ENCODE data around the gene COLEC12. TPM values are rescaled to one million over a fixed set of nuclear protein-coding genes. Genes with fewer than 3 reads are reported as not detected.
A peak's percentile ranks its signal among the peaks of the same experiment; 100 is the strongest.

The COLEC12 gene
- total RNA-seq, 6 experiments from 2014 or later = 0.05 to 0.21 (median 0.15) TPM; not detected in 1

- H3K9me3 Mint-ChIP-seq = no peaks in the 10 kb centered on the region
- DNase-seq = no peak
- H3K36me3 Mint-ChIP-seq (ENCODE audit: low read depth) = no peaks in the 10 kb centered on the region
- peaks cover 14% of the 10 kb centered on the region for H3K27me3 Mint-ChIP-seq (ENCODE audit: insufficient read depth)
- TF ChIP-seq CTCF (IDR thresholded peaks at IDR 0.05) = peak; percentile 30
- peaks cover 13% of the 10 kb centered on the region for H3K4me1 Mint-ChIP-seq (ENCODE audit: low read depth)
- no peak overlapping the region for H3K27ac Mint-ChIP-seq
- H3K4me3 Mint-ChIP-seq = no peak overlapping the region
Observed at GRCh38 chr18:389658-390357, 110.7 kb downstream of the COLEC12 start.

- no peak overlapping the region for H3K4me3 Mint-ChIP-seq
- no peak overlapping the region for H3K27ac Mint-ChIP-seq
- TF ChIP-seq CTCF (IDR thresholded peaks at IDR 0.05) = no peak
- DNase-seq = no peak
- peaks cover 12% of the 10 kb centered on the region; the same call in 1 of the 2 replicates for H3K36me3 Mint-ChIP-seq (ENCODE audit: low read depth)
- peaks cover 26% of the 10 kb centered on the region for H3K27me3 Mint-ChIP-seq (ENCODE audit: insufficient read depth)
- H3K4me1 Mint-ChIP-seq (ENCODE audit: low read depth) = peaks cover 4% of the 10 kb centered on the region
- peaks cover 11% of the 10 kb centered on the region for H3K9me3 Mint-ChIP-seq
Observed at GRCh38 chr18:388200-388599, 112.3 kb downstream of the COLEC12 start.

- peaks cover 13% of the 10 kb centered on the region; the same call in 1 of the 2 replicates for H3K36me3 Mint-ChIP-seq (ENCODE audit: low read depth)
- H3K27me3 Mint-ChIP-seq (ENCODE audit: insufficient read depth) = peaks cover 26% of the 10 kb centered on the region
- DNase-seq = no peak
- H3K4me3 Mint-ChIP-seq = no peak overlapping the region
- H3K9me3 Mint-ChIP-seq = peaks cover 12% of the 10 kb centered on the region
- no peak for TF ChIP-seq CTCF (IDR thresholded peaks at IDR 0.05)
- peaks cover 8% of the 10 kb centered on the region for H3K4me1 Mint-ChIP-seq (ENCODE audit: low read depth)
- no peak overlapping the region for H3K27ac Mint-ChIP-seq
Observed at GRCh38 chr18:386994-387393, 113.5 kb downstream of the COLEC12 start.

GRCh38 chr18:384897-385296 is 115.6 kb downstream of the COLEC12 start:
- Mint-ChIP-seq H3K4me1 (ENCODE audit: low read depth) (peaks cover 8% of the 10 kb centered on the region), H3K9me3 (peaks cover 12% of the 10 kb centered on the region), H3K36me3 (ENCODE audit: low read depth) (peaks cover 13% of the 10 kb centered on the region; the same call in 1 of the 2 replicates), H3K27ac (no peak overlapping the region), H3K4me3 (no peak overlapping the region), H3K27me3 (ENCODE audit: insufficient read depth) (peaks cover 26% of the 10 kb centered on the region)
- no peak for DNase-seq
- no peak for TF ChIP-seq CTCF (IDR thresholded peaks at IDR 0.05)

GRCh38 chr18:383135-383534 is 117.4 kb downstream of the COLEC12 start:
- no peak for DNase-seq
- peaks cover 33% of the 10 kb centered on the region for H3K27me3 Mint-ChIP-seq (ENCODE audit: insufficient read depth)
- no peak for TF ChIP-seq CTCF (IDR thresholded peaks at IDR 0.05)
- H3K9me3 Mint-ChIP-seq = peaks cover 12% of the 10 kb centered on the region
- peaks cover 8% of the 10 kb centered on the region for H3K4me1 Mint-ChIP-seq (ENCODE audit: low read depth)
- no peak overlapping the region for H3K4me3 Mint-ChIP-seq
- no peak overlapping the region for H3K27ac Mint-ChIP-seq
- peaks cover 13% of the 10 kb centered on the region; the same call in 1 of the 2 replicates for H3K36me3 Mint-ChIP-seq (ENCODE audit: low read depth)
